Endodermal cell (in vitro differentiated cells): ENCODE results near the gene PRRT1B. TPM values are rescaled to one million over a fixed set of nuclear protein-coding genes. Genes with fewer than 3 reads are reported as not detected.

Experiments used
- DNase-seq: peaks from one replicate; pipeline ENCODE4 v3.0.0-alpha.2; 2017
- H3K27ac ChIP-seq: 2 replicates; pipeline ENCODE4 v1.5.1; 2013; ENCODE audit warnings: mild to moderate bottlenecking, low read depth, low read length, moderate library complexity
- H3K27me3 ChIP-seq: 2 replicates; pipeline ENCODE4 v1.6.1; 2013; ENCODE audit warnings: mild to moderate bottlenecking, low read length, moderate library complexity; ENCODE audit not compliant: insufficient read depth, control insufficient read depth, poor library complexity, severe bottlenecking
- H3K36me3 ChIP-seq: 2 replicates; pipeline ENCODE4 v1.7.0; 2013; ENCODE audit warnings: mild to moderate bottlenecking, low read length, moderate library complexity; ENCODE audit not compliant: control insufficient read depth, insufficient read depth
- H3K4me1 ChIP-seq: one replicate; pipeline ENCODE4 v1.7.0; 2013; ENCODE audit warnings: low read length; ENCODE audit not compliant: control insufficient read depth, insufficient read depth
- H3K4me3 ChIP-seq: 2 replicates; pipeline ENCODE4 v1.5.1; 2013; ENCODE audit warnings: mild to moderate bottlenecking, low read length, moderate library complexity
- H3K9ac ChIP-seq: 2 replicates; pipeline ENCODE4 v1.6.1; 2013; ENCODE audit warnings: mild to moderate bottlenecking, low read length, moderate library complexity; ENCODE audit not compliant: poor library complexity, severe bottlenecking; ENCODE audit errors: extremely low read depth
- H3K9me3 ChIP-seq: 2 replicates; pipeline ENCODE4 v1.6.1; 2013; ENCODE audit warnings: mild to moderate bottlenecking, low read length, moderate library complexity; ENCODE audit not compliant: control insufficient read depth
- H3K27ac Mint-ChIP-seq: 2 replicates; pipeline ENCODE4 v1.8.0; 2020; ENCODE audit warnings: mixed read lengths
- H3K27me3 Mint-ChIP-seq: 2 replicates; pipeline ENCODE4 v1.8.0; 2021; ENCODE audit warnings: mild to moderate bottlenecking, mixed read lengths; ENCODE audit not compliant: insufficient read depth
- H3K36me3 Mint-ChIP-seq: 2 replicates; pipeline ENCODE4 v1.8.0; 2020; ENCODE audit warnings: low read depth, mixed read lengths
- H3K4me1 Mint-ChIP-seq: 2 replicates; pipeline ENCODE4 v1.8.0; 2020; ENCODE audit warnings: mixed read lengths
- H3K4me3 Mint-ChIP-seq: 2 replicates; pipeline ENCODE4 v1.8.0; 2020; ENCODE audit warnings: mild to moderate bottlenecking, moderate library complexity, mixed read lengths
- H3K9me3 Mint-ChIP-seq: 2 replicates; pipeline ENCODE4 v1.8.0; 2020; ENCODE audit warnings: mild to moderate bottlenecking, mixed read lengths
- CTCF ChIP-seq: fragments of 200-600 bp; sonication (generic); conservative IDR thresholded peaks from 2 replicates; pipeline ENCODE4 v1.5.0; 2021; ENCODE audit warnings: antibody characterized with exemption, mild to moderate bottlenecking
- WGBS, 2 experiments: methylation state at CpG; one replicate each; pipeline versions ENCODE4 v1.1.5 to v1.1.7; 2013; ENCODE audit warnings: missing lambda C conversion rate in 2 of 2, mixed read lengths in 1 of 2; ENCODE audit not compliant: insufficient coverage in 1 of 2, insufficient read length in 1 of 2; 5-methylcytosine and 5-hydroxymethylcytosine counted together
- total RNA-seq, 2 donors: library from RNA; stranded (reverse); fragmentation: NEBNext Ultra II Directional in 1 of 2; extraction: Animal tissue kit (Norgen Biotek cat#: 25700) in 1 of 2; gene quantifications; 2 replicates in 1 of 2; 3 replicates in 1 of 2; pipeline ENCODE4 v1.2.1, GENCODE V29; 2021

The PRRT1B gene
- total RNA-seq, 2 donors from 2014 or later: 42.9 to 71.4 TPM

GRCh38 chr9:131584858-131585257 lies 39.5 kb downstream of the PRRT1B start:
- H3K27me3 ChIP-seq: no peaks in the 10 kb centered on the region
- DNase-seq: no peak
- no peaks in the 10 kb centered on the region for H3K9me3 ChIP-seq
- H3K4me3 ChIP-seq: no peak overlapping the region
- H3K27ac ChIP-seq: no peak overlapping the region
- H3K4me3 Mint-ChIP-seq: no peak overlapping the region
- no peaks in the 10 kb centered on the region for H3K27me3 Mint-ChIP-seq
- H3K36me3 Mint-ChIP-seq: peaks cover 54% of the 10 kb centered on the region
- no peaks in the 10 kb centered on the region for H3K4me1 ChIP-seq
- H3K9me3 Mint-ChIP-seq: no peaks in the 10 kb centered on the region
- H3K4me1 Mint-ChIP-seq: no peaks in the 10 kb centered on the region
- H3K36me3 ChIP-seq: peaks cover 21% of the 10 kb centered on the region
- H3K9ac ChIP-seq: no peak overlapping the region
- H3K27ac Mint-ChIP-seq: no peak overlapping the region
- 94 to 96% methylated on average over 4 to 7 of the region's 7 CpGs for WGBS, 2 experiments
- no peak for TF ChIP-seq CTCF

GRCh38 chr9:131585375-131585774 lies 40.1 kb downstream of the PRRT1B start:
- H3K27ac Mint-ChIP-seq: no peak overlapping the region
- H3K27me3 Mint-ChIP-seq: no peaks in the 10 kb centered on the region
- H3K4me3 Mint-ChIP-seq: no peak overlapping the region
- Histone ChIP-seq H3K36me3 (peaks cover 19% of the 10 kb centered on the region), H3K4me3 (no peak overlapping the region), H3K27ac (no peak overlapping the region), H3K9me3 (no peaks in the 10 kb centered on the region), H3K4me1 (no peaks in the 10 kb centered on the region), H3K9ac (no peak overlapping the region), H3K27me3 (no peaks in the 10 kb centered on the region)
- TF ChIP-seq CTCF: no peak
- DNase-seq: no peak
- no peaks in the 10 kb centered on the region for H3K9me3 Mint-ChIP-seq
- peaks cover 53% of the 10 kb centered on the region for H3K36me3 Mint-ChIP-seq
- no peaks in the 10 kb centered on the region for H3K4me1 Mint-ChIP-seq
- 93 to 100% methylated on average over 7 to 8 of the region's 8 CpGs for WGBS, 2 experiments

- H3K4me1 Mint-ChIP-seq: no peaks in the 10 kb centered on the region
- peak overlapping the region; percentile 68 for H3K27ac Mint-ChIP-seq
- peaks cover 54% of the 10 kb centered on the region for H3K36me3 Mint-ChIP-seq
Measured at GRCh38 chr9:131587331-131587730, 42.0 kb downstream of the PRRT1B start.

More at GRCh38 chr9:131587331-131587730, 42.0 kb downstream of the PRRT1B start:
- H3K36me3 ChIP-seq: peaks cover 21% of the 10 kb centered on the region
- no peak for TF ChIP-seq CTCF
- Mint-ChIP-seq H3K27me3 (no peaks in the 10 kb centered on the region), H3K9me3 (no peaks in the 10 kb centered on the region), H3K4me3 (no peak overlapping the region)
- DNase-seq: peak; percentile 35
- no peaks in the 10 kb centered on the region for H3K4me1 ChIP-seq
- WGBS, 2 experiments: 90 to 95% methylated on average over 9 of the region's 9 CpGs
- no peak overlapping the region for H3K4me3 ChIP-seq
- no peak overlapping the region for H3K9ac ChIP-seq
- H3K27ac ChIP-seq: no peak overlapping the region
- H3K9me3 ChIP-seq: no peaks in the 10 kb centered on the region
- H3K27me3 ChIP-seq: no peaks in the 10 kb centered on the region
